ENCODE results near the gene CINP. TPM values are rescaled to one million over a fixed set of nuclear protein-coding genes. Genes with fewer than 3 reads are reported as not detected.
A peak's percentile ranks its signal among the peaks of the same experiment; 100 is the strongest.
"Not testable (repeated sequence)": the region's sequence is repeated elsewhere in the genome, so short reads cannot be mapped to it uniquely, and the experiment has no call there.

The CINP gene
- polyA plus RNA-seq, 5 donors, result 36.2 to 45.1 (median 39.7) TPM

- no peak for DNase-seq
These were observed 2.3 kb downstream of the CINP start for GRCh38 chr14:102360388-102360787.

GRCh38 chr14:102359341-102359740 lies 3.3 kb downstream of the CINP start:
- no peak for DNase-seq

GRCh38 chr14:102356280-102356679 lies 6.4 kb downstream of the CINP start:
- no peak for DNase-seq

- DNase-seq, result no peak
These were observed 9.5 kb downstream of the CINP start for GRCh38 chr14:102353126-102353619.

GRCh38 chr14:102352213-102352612 lies 10.5 kb downstream of the CINP start:
- no peak for DNase-seq

- not testable (repeated sequence) for DNase-seq
These were observed 11.1 kb downstream of the CINP start for GRCh38 chr14:102351593-102351992.

- DNase-seq, result peak; percentile 11 to 14
These were observed 11.7 kb downstream of the CINP start for GRCh38 chr14:102351023-102351422.

GRCh38 chr14:102348376-102348775 lies 14.3 kb downstream of the CINP start:
- DNase-seq, result no peak

GRCh38 chr14:102346645-102347044 lies 16.0 kb downstream of the CINP start:
- no peak for DNase-seq

GRCh38 chr14:102345232-102345631 lies 17.5 kb downstream of the CINP start:
- DNase-seq, result no peak

GRCh38 chr14:102344485-102344884 lies 18.2 kb downstream of the CINP start:
- DNase-seq, result no peak

GRCh38 chr14:102344084-102344483 lies 18.6 kb downstream of the CINP start:
- no peak for DNase-seq

- no peak for DNase-seq
These were observed 20.5 kb downstream of the CINP start for GRCh38 chr14:102342238-102342637.

GRCh38 chr14:102341566-102341965 lies 21.1 kb downstream of the CINP start:
- no peak for DNase-seq

- DNase-seq, result no peak
These were observed 24.0 kb downstream of the CINP start for GRCh38 chr14:102338724-102339123.

GRCh38 chr14:102335163-102335562 lies 27.5 kb downstream of the CINP start:
- DNase-seq, result no peak

- DNase-seq, result no peak
These were observed 28.6 kb downstream of the CINP start for GRCh38 chr14:102333795-102334705.

- DNase-seq, result no peak
These were observed 29.3 kb downstream of the CINP start for GRCh38 chr14:102333390-102333789.

- DNase-seq, result no peak
These were observed 31.9 kb downstream of the CINP start for GRCh38 chr14:102330806-102331205.

- DNase-seq, result not testable (repeated sequence)
These were observed 33.3 kb downstream of the CINP start for GRCh38 chr14:102329381-102329780.

- DNase-seq, result no peak
These were observed 36.1 kb downstream of the CINP start for GRCh38 chr14:102326583-102326982.

- DNase-seq, result no peak
These were observed 36.8 kb downstream of the CINP start for GRCh38 chr14:102325791-102326345.

GRCh38 chr14:102323102-102323501 lies 39.6 kb downstream of the CINP start:
- DNase-seq, result no peak

All from right lung (tissue), 5 donors.